Immature natural killer cell (primary cell): ENCODE measurements around the gene OR2F2. TPM values are rescaled to one million over a fixed set of nuclear protein-coding genes. Genes with fewer than 3 reads are reported as not detected.

Experiments
- DNase-seq, 3 donors: peaks; one replicate each; pipeline ENCODE4 v3.0.0; 2022; ENCODE audit warnings: mixed read lengths in 1 of 3
- H3K27ac Mint-ChIP-seq, 6 donors: one replicate each; pipeline ENCODE4 v1.8.0; 2020; ENCODE audit warnings: mixed read lengths in 6 of 6, mild to moderate bottlenecking in 5 of 6, inconsistent platforms in 4 of 6, moderate library complexity in 3 of 6
- H3K27me3 Mint-ChIP-seq, 3 donors: one replicate each; pipeline ENCODE4 v1.8.0; 2020 to 2021; ENCODE audit warnings: low read depth in 3 of 3, mild to moderate bottlenecking in 3 of 3, mixed read lengths in 3 of 3, moderate library complexity in 3 of 3, inconsistent platforms in 1 of 3
- H3K36me3 Mint-ChIP-seq, 3 donors: one replicate each; pipeline ENCODE4 v1.8.0; 2020; ENCODE audit warnings: mixed read lengths in 3 of 3, inconsistent platforms in 2 of 3, mild to moderate bottlenecking in 2 of 3
- H3K4me1 Mint-ChIP-seq, 2 donors: one replicate each; pipeline ENCODE4 v1.8.0; 2020; ENCODE audit warnings: inconsistent platforms in 2 of 2, mild to moderate bottlenecking in 2 of 2, mixed read lengths in 2 of 2, moderate library complexity in 1 of 2
- H3K4me3 Mint-ChIP-seq, 5 donors: one replicate each; pipeline ENCODE4 v1.8.0; 2020; ENCODE audit warnings: mild to moderate bottlenecking in 5 of 5, mixed read lengths in 5 of 5, inconsistent platforms in 3 of 5, moderate library complexity in 3 of 5
- H3K9me3 Mint-ChIP-seq, 6 donors: one replicate each; pipeline ENCODE4 v1.8.0; 2020; ENCODE audit warnings: mild to moderate bottlenecking in 6 of 6, mixed read lengths in 6 of 6, inconsistent platforms in 4 of 6, moderate library complexity in 3 of 6
- polyA plus RNA-seq, 3 donors: library from polyadenylated mRNA; unstranded; fragments of 300-500 nt; fragmentation: Illumina TruSeq; gene quantifications; one replicate each; pipeline ENCODE4 v1.2.3, GENCODE V29; 2021

OR2F2 gene
- polyA plus RNA-seq, 3 donors from 2014 or later = not detected

- peaks cover 1 to 13% (median 4%) of the 10 kb centered on the region in 3 donors for H3K27me3 Mint-ChIP-seq
- DNase-seq = no peak
- H3K36me3 Mint-ChIP-seq = no peaks in the 10 kb centered on the region
- H3K9me3 Mint-ChIP-seq = peaks cover 2 to 11% (median 6%) of the 10 kb centered on the region in 6 donors
- no peak overlapping the region for H3K27ac Mint-ChIP-seq
- no peaks in the 10 kb centered on the region for H3K4me1 Mint-ChIP-seq
- no peak overlapping the region for H3K4me3 Mint-ChIP-seq
Observed at GRCh38 chr7:143936087-143937009, 1.3 kb downstream of the OR2F2 start.

GRCh38 chr7:143938379-143939243 is 3.6 kb downstream of the OR2F2 start:
- peaks cover 2 to 6% (median 6%) of the 10 kb centered on the region in 3 donors for H3K27me3 Mint-ChIP-seq
- peaks cover 0 to 4% (median 0%) of the 10 kb centered on the region in 6 donors for H3K9me3 Mint-ChIP-seq
- no peak overlapping the region for H3K27ac Mint-ChIP-seq

GRCh38 chr7:143945423-143945822 is 10.4 kb downstream of the OR2F2 start:
- no peak for DNase-seq
- H3K4me1 Mint-ChIP-seq = no peaks in the 10 kb centered on the region
- no peaks in the 10 kb centered on the region for H3K36me3 Mint-ChIP-seq
- H3K9me3 Mint-ChIP-seq = peaks cover 0 to 8% (median 0%) of the 10 kb centered on the region in 6 donors
- H3K27me3 Mint-ChIP-seq = peaks cover 4 to 14% (median 11%) of the 10 kb centered on the region in 3 donors
- no peak overlapping the region for H3K27ac Mint-ChIP-seq
- H3K4me3 Mint-ChIP-seq = no peak overlapping the region

More at GRCh38 chr7:143938379-143939243, 3.6 kb downstream of the OR2F2 start:
- no peaks in the 10 kb centered on the region for H3K36me3 Mint-ChIP-seq
- no peak overlapping the region for H3K4me3 Mint-ChIP-seq
- H3K4me1 Mint-ChIP-seq = no peaks in the 10 kb centered on the region
- no peak for DNase-seq

GRCh38 chr7:143947111-143947510 is 12.1 kb downstream of the OR2F2 start:
- DNase-seq = no peak
- H3K27me3 Mint-ChIP-seq = peaks cover 4 to 14% (median 11%) of the 10 kb centered on the region in 3 donors
- H3K4me1 Mint-ChIP-seq = no peaks in the 10 kb centered on the region
- H3K9me3 Mint-ChIP-seq = peaks cover 0 to 8% (median 0%) of the 10 kb centered on the region in 6 donors
- no peak overlapping the region for H3K27ac Mint-ChIP-seq
- no peak overlapping the region for H3K4me3 Mint-ChIP-seq
- no peaks in the 10 kb centered on the region for H3K36me3 Mint-ChIP-seq

GRCh38 chr7:143948733-143949132 is 13.7 kb downstream of the OR2F2 start:
- Mint-ChIP-seq H3K27ac (no peak overlapping the region), H3K36me3 (no peaks in the 10 kb centered on the region), H3K9me3 (peaks cover 0 to 8% (median 0%) of the 10 kb centered on the region in 6 donors), H3K4me3 (no peak overlapping the region), H3K27me3 (peaks cover 2 to 11% (median 11%) of the 10 kb centered on the region in 3 donors), H3K4me1 (no peaks in the 10 kb centered on the region)
- DNase-seq = no peak

GRCh38 chr7:143953421-143953820 is 18.4 kb downstream of the OR2F2 start:
- Mint-ChIP-seq H3K27me3 (peaks cover 0 to 10% (median 2%) of the 10 kb centered on the region in 3 donors), H3K27ac (no peak overlapping the region), H3K4me3 (no peak overlapping the region), H3K36me3 (no peaks in the 10 kb centered on the region), H3K9me3 (peaks cover 0 to 6% (median 0%) of the 10 kb centered on the region in 6 donors), H3K4me1 (no peaks in the 10 kb centered on the region)
- no peak for DNase-seq

- Mint-ChIP-seq H3K27ac (no peak overlapping the region), H3K4me3 (no peak overlapping the region), H3K4me1 (no peaks in the 10 kb centered on the region), H3K36me3 (no peaks in the 10 kb centered on the region), H3K27me3 (peaks cover 2 to 10% (median 3%) of the 10 kb centered on the region in 3 donors), H3K9me3 (peaks cover 0 to 3% (median 0%) of the 10 kb centered on the region in 6 donors)
- no peak for DNase-seq
Observed at GRCh38 chr7:143954135-143954534, 19.1 kb downstream of the OR2F2 start.

GRCh38 chr7:143954544-143954943 is 19.5 kb downstream of the OR2F2 start, which contains the start of gene OR2F1:
OR2F1 (plus strand) TSS chr7:143954844; CDS start chr7:143959971, 5,127 bp downstream.
- DNase-seq = no peak
- no peaks in the 10 kb centered on the region for H3K9me3 Mint-ChIP-seq
- no peak within 1 kb of the TSS for H3K4me3 Mint-ChIP-seq
- no peak within 1 kb of the TSS for H3K27ac Mint-ChIP-seq
- H3K4me1 Mint-ChIP-seq = no peaks in the 10 kb centered on the region
- H3K27me3 Mint-ChIP-seq = peaks cover 3 to 10% (median 4%) of the 10 kb centered on the region in 3 donors
- H3K36me3 Mint-ChIP-seq = no peaks in the 10 kb centered on the region

GRCh38 chr7:143958781-143959180 is 23.7 kb downstream of the OR2F2 start:
- H3K27ac Mint-ChIP-seq = no peak overlapping the region
- H3K4me1 Mint-ChIP-seq = no peaks in the 10 kb centered on the region
- no peak overlapping the region for H3K4me3 Mint-ChIP-seq
- peaks cover 2 to 11% (median 3%) of the 10 kb centered on the region in 3 donors for H3K27me3 Mint-ChIP-seq
- no peak for DNase-seq
- no peaks in the 10 kb centered on the region for H3K36me3 Mint-ChIP-seq
- peaks cover 0 to 2% (median 0%) of the 10 kb centered on the region in 6 donors for H3K9me3 Mint-ChIP-seq

GRCh38 chr7:143960813-143961610 is 26.0 kb downstream of the OR2F2 start:
- H3K27me3 Mint-ChIP-seq = peaks cover 3 to 11% (median 3%) of the 10 kb centered on the region in 3 donors
- H3K4me1 Mint-ChIP-seq = no peaks in the 10 kb centered on the region
- H3K9me3 Mint-ChIP-seq = peaks cover 0 to 2% (median 0%) of the 10 kb centered on the region in 6 donors
- no peak for DNase-seq
- no peak overlapping the region for H3K4me3 Mint-ChIP-seq
- H3K36me3 Mint-ChIP-seq = no peaks in the 10 kb centered on the region
- H3K27ac Mint-ChIP-seq = no peak overlapping the region

- H3K36me3 Mint-ChIP-seq = no peaks in the 10 kb centered on the region
- no peak overlapping the region for H3K27ac Mint-ChIP-seq
- no peak overlapping the region for H3K4me3 Mint-ChIP-seq
Observed at GRCh38 chr7:143965280-143965679, 30.2 kb downstream of the OR2F2 start.

GRCh38 chr7:143967398-143967797 is 32.4 kb downstream of the OR2F2 start:
- Mint-ChIP-seq H3K27me3 (peaks cover 1 to 6% (median 4%) of the 10 kb centered on the region in 3 donors), H3K9me3 (peaks cover 0 to 4% (median under 1%) of the 10 kb centered on the region in 6 donors), H3K4me1 (no peaks in the 10 kb centered on the region), H3K27ac (no peak overlapping the region), H3K4me3 (no peak overlapping the region), H3K36me3 (no peaks in the 10 kb centered on the region)
- DNase-seq = no peak

More at GRCh38 chr7:143965280-143965679, 30.2 kb downstream of the OR2F2 start:
- DNase-seq = no peak
- Mint-ChIP-seq H3K9me3 (peaks cover 0 to 2% (median under 1%) of the 10 kb centered on the region in 6 donors), H3K4me1 (no peaks in the 10 kb centered on the region), H3K27me3 (peaks cover 1 to 6% (median 2%) of the 10 kb centered on the region in 3 donors)

GRCh38 chr7:143973870-143974416 is 38.9 kb downstream of the OR2F2 start:
- peaks cover 0 to 4% (median 3%) of the 10 kb centered on the region in 3 donors for H3K27me3 Mint-ChIP-seq
- no peaks in the 10 kb centered on the region for H3K36me3 Mint-ChIP-seq
- no peak overlapping the region for H3K27ac Mint-ChIP-seq
- DNase-seq = no peak
- no peaks in the 10 kb centered on the region for H3K4me1 Mint-ChIP-seq
- peaks cover 0 to 5% (median 0%) of the 10 kb centered on the region in 6 donors for H3K9me3 Mint-ChIP-seq
- H3K4me3 Mint-ChIP-seq = no peak overlapping the region
